K562 (cell line): ENCODE results near the gene ASB7. TPM values are rescaled to one million over a fixed set of nuclear protein-coding genes. Genes with fewer than 3 reads are reported as not detected.

Experiments used
- BHLHE40 ChIP-seq: IDR thresholded peaks from 2 replicates; pipeline ENCODE4 v1.6.1; 2011; ENCODE audit warnings: low read length, improper control_type of control experiment
- CEBPG ChIP-seq, 3 experiments: fragments of 200-800 bp in 1 of 3; sonication (Bioruptor generic) in 1 of 3; sonication (generic) in 1 of 3; formaldehyde crosslinking in 1 of 3; IDR thresholded peaks in 2 of 3; conservative IDR thresholded peaks in 1 of 3; 2 replicates each; pipeline versions ENCODE4 v1.6.1 to v1.8.0; 2016 to 2022; ENCODE audit warnings: missing compliant biosample characterization in 2 of 3, missing genetic modification characterization in 2 of 3, mild to moderate bottlenecking in 1 of 3, missing genetic modification reagents in 1 of 3
- CLOCK ChIP-seq: fragments of 250-450 bp; sonication (Bioruptor Pico); IDR thresholded peaks from 2 replicates; pipeline ENCODE4 v1.4.0; 2020; ENCODE audit warnings: mild to moderate bottlenecking, moderate library complexity, borderline replicate concordance
- CREBBP ChIP-seq: IDR thresholded peaks from one replicate; pipeline ENCODE4 v1.6.1; 2012; ENCODE audit warnings: low read depth, mild to moderate bottlenecking, control low read depth, inconsistent platforms, low read length
- EP400 ChIP-seq: fragments of 450-650 bp; IDR thresholded peaks from 2 replicates; pipeline ENCODE4 v1.6.1; 2017; ENCODE audit warnings: antibody characterized with exemption, mild to moderate bottlenecking, moderate library complexity
- ESRRB ChIP-seq: fragments of 250-450 bp; sonication (Bioruptor Pico); IDR thresholded peaks from 2 replicates; pipeline ENCODE4 v1.5.0; 2020; ENCODE audit warnings: mild to moderate bottlenecking, moderate library complexity, borderline replicate concordance
- HMG20B ChIP-seq: fragments of 250-450 bp; sonication (Bioruptor Pico); IDR thresholded peaks from 2 replicates; pipeline ENCODE4 v1.5.0; 2021; ENCODE audit warnings: mild to moderate bottlenecking
- HNRNPK ChIP-seq: fragments of 200-400 bp; formaldehyde crosslinking; IDR thresholded peaks from one replicate; pipeline ENCODE4 v1.6.1; 2018; ENCODE audit warnings: mild to moderate bottlenecking, low read depth, low read length; ENCODE audit not compliant: poor library complexity, severe bottlenecking
- KAT7 ChIP-seq: sonication (generic); formaldehyde crosslinking; IDR thresholded peaks from 2 replicates; pipeline ENCODE4 v1.8.0; 2022; ENCODE audit warnings: missing genetic modification reagents, mild to moderate bottlenecking, borderline replicate concordance
- KDM1A ChIP-seq, 2 experiments: fragments of 450-650 bp; IDR thresholded peaks; 2 replicates each; pipeline ENCODE4 v1.6.1; 2016; ENCODE audit warnings: mild to moderate bottlenecking in 2 of 2
- LARP7 ChIP-seq: fragments of 450-650 bp; IDR thresholded peaks from 2 replicates; pipeline ENCODE4 v1.6.1; 2016
- NRF1 ChIP-seq, 2 experiments: fragments of 450-650 bp; IDR thresholded peaks in 1 of 2; conservative IDR thresholded peaks in 1 of 2; 2 replicates each; pipeline ENCODE4 v1.6.1; 2014; ENCODE audit warnings: mild to moderate bottlenecking in 2 of 2
- PRMT5 ChIP-seq: sonication (generic); formaldehyde crosslinking; IDR thresholded peaks from 2 replicates; pipeline ENCODE4 v1.5.0; 2020; ENCODE audit warnings: missing genetic modification reagents
- SMARCA4 ChIP-seq: fragments of 450-650 bp; IDR thresholded peaks from 2 replicates; pipeline ENCODE4 v1.6.1; 2016
- SRSF3 ChIP-seq: fragments of 200-400 bp; formaldehyde crosslinking; IDR thresholded peaks from 2 replicates; pipeline ENCODE4 v1.6.1; 2016; ENCODE audit warnings: mild to moderate bottlenecking, low read length, moderate library complexity; ENCODE audit not compliant: insufficient read depth
- THAP12 ChIP-seq: fragments of 250-450 bp; sonication (Bioruptor Pico); IDR thresholded peaks from 2 replicates; pipeline ENCODE4 v1.9.0; 2021; ENCODE audit warnings: mild to moderate bottlenecking, inconsistent platforms
- THRA ChIP-seq: fragments of 450-650 bp; IDR thresholded peaks from 2 replicates; pipeline ENCODE4 v1.6.1; 2017; ENCODE audit warnings: mild to moderate bottlenecking, moderate library complexity
- ZFP36 ChIP-seq: fragments of 150-350 bp; IDR thresholded peaks from 2 replicates; pipeline ENCODE4 v1.6.1; 2018; ENCODE audit warnings: low read length, low read depth; ENCODE audit not compliant: partially characterized antibody
- ZNF143 ChIP-seq: sonication (generic); formaldehyde crosslinking; IDR thresholded peaks from 2 replicates; pipeline ENCODE4 v1.9.0; 2022; ENCODE audit warnings: mild to moderate bottlenecking, missing genetic modification reagents
- ZNF239 ChIP-seq: fragments of 250-450 bp; sonication (Bioruptor Pico); IDR thresholded peaks from 2 replicates; pipeline ENCODE4 v1.4.0; 2020; ENCODE audit warnings: mild to moderate bottlenecking
- ZNF584 ChIP-seq: fragments of 200-800 bp; sonication (Bioruptor generic); IDR thresholded peaks from 2 replicates; pipeline ENCODE4 v1.6.1; 2016; ENCODE audit warnings: low read depth, mild to moderate bottlenecking, missing genetic modification characterization, missing compliant biosample characterization
- ZNF644 ChIP-seq: fragments of 200-800 bp; sonication (Bioruptor generic); IDR thresholded peaks from 2 replicates; pipeline ENCODE4 v1.6.1; 2016; ENCODE audit warnings: low read depth, missing genetic modification characterization, missing compliant biosample characterization
- ZNF717 ChIP-seq: fragments of 250-450 bp; sonication (Bioruptor Pico); IDR thresholded peaks from 2 replicates; pipeline ENCODE4 v1.5.0; 2021
- polyA plus RNA-seq, 8 experiments: library from polyadenylated mRNA; depleted of rRNA in 4 of 8; stranded (reverse) in 5 of 8; unstranded in 3 of 8; fragments of >200 nt; fragmentation: Nextera tagmentation in 2 of 8; fragmentation: Illumina TruSeq in 1 of 8; extraction: Ambion mirVana in 2 of 8; extraction: Trizol in 1 of 8; gene quantifications; 2 replicates each; pipeline versions ENCODE4 v1.2.1 to v1.2.3, GENCODE V29; 2011 to 2014; ENCODE audit warnings: inconsistent platforms in 1 of 8, missing spikeins in 1 of 8
- total RNA-seq, 7 experiments: library from RNA; depleted of rRNA in 6 of 7; stranded (reverse); fragments of >200 nt in 6 of 7; fragmentation: Illumina TruSeq in 2 of 7; extraction: Trizol in 2 of 7; gene quantifications; 2 replicates each; pipeline versions ENCODE4 v1.2.1 to v1.2.3, GENCODE V29; 2011 to 2021; ENCODE audit warnings: low replicate concordance in 1 of 7

Gene ASB7
- total and polyA plus RNA-seq, 9 of the 15 experiments (the other 6 are each of a cell fraction or from before 2014, with no cell fraction given) = 1.8 to 10.1 (median 6.8) TPM

GRCh38 chr15:100596792-100597191 lies 5.6 kb upstream of the ASB7 start (continued):
- TF ChIP-seq KAT7 (CRISPR knock-in tag) (no peak), CREBBP (no peak), BHLHE40 (peak; percentile 49; the same call in 1 of the 2 replicates), ESRRB (no peak), SRSF3 (no peak), ZNF584 (CRISPR knock-in tag) (no peak), ZNF717 (CRISPR knock-in tag) (no peak), NRF1 (conservative IDR thresholded peaks at IDR 0.05 in 1 of 2, IDR thresholded peaks at IDR 0.05 in 1 of 2) (peak; percentile 44 to 63; a peak in 3 of 4 replicates), THAP12 (no peak), PRMT5 (CRISPR knock-in tag) (no peak), ZNF143 (CRISPR knock-in tag) (no peak), THRA (no peak), ZNF239 (CRISPR knock-in tag) (no peak), SMARCA4 (peak; percentile 74), LARP7 (no peak), EP400 (peak; percentile 88), CLOCK (no peak), ZFP36 (no peak), ZNF644 (no peak), KDM1A (IDR thresholded peaks at IDR 0.05) (peak in 1 of 2 experiments; percentile 44; a peak in 3 of 4 replicates), CEBPG (CRISPR knock-in tag; IDR thresholded peaks at IDR 0.05) (peak; percentile 39; the same call in 1 of the 2 replicates), CEBPG (tag; conservative IDR thresholded peaks at IDR 0.05 in 1 of 2, IDR thresholded peaks at IDR 0.05 in 1 of 2) (peak in 1 of 2 experiments; percentile 43; a peak in 1 of 4 replicates), HMG20B (CRISPR knock-in tag) (no peak), HNRNPK (no peak)
